Measurements from ENCODE around the gene TBC1D8. TPM values are rescaled to one million over a fixed set of nuclear protein-coding genes. Genes with fewer than 3 reads are reported as not detected.

The TBC1D8 gene
- total and polyA plus RNA-seq, 2 of the 13 experiments (the other 11 are each of a cell fraction or from before 2014, with no cell fraction given) = 45.1 to 95.4 TPM

DNA sequence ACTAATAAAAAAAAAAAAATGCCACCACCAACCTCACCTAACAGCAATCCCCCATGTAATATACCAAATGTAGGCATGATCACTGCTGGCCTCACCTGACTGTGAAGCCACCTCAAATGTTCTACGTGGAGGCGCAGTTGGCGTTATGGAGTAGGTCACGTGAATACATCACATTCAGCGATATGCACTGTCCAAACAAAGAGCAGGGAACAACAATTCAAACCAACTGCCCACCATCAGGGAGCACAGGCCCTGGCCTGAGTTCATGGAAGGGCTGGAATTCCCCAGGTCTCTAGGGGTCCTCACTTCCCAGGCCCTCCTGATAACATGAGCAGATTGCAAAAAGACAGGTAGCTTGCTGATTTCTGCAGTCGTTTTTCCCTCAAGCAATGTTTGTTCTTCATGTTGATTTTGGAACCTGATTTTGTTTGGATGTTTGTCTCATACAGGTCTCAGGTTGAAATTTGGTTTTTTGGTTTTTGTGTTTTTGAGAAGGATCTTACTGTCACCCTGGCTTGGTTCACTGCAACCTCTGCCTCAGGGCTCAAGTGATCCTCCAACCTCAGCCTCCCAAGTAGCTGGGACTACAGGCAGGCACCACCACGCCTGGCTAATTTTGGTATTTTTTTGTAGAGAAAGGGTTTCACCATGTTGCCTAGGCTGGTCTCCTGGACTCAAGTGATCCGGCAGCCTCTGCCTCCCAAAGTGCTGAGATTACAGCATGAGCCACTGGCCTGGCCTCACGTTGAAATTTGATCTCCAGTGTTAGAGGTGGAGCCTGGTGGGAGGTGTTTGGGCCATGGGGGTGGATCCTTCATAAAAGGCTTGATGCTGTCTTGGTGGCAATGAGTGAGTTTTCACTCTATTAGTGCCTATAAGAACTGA, 15.5 kb downstream of the TBC1D8 start (continued):
- TF ChIP-seq ZNF317 (CRISPR knock-in tag; IDR thresholded peaks at IDR 0.05) (no peak), RBAK (CRISPR knock-in tag; IDR thresholded peaks at IDR 0.05) (no peak), SIX4 (CRISPR knock-in tag; IDR thresholded peaks at IDR 0.05) (peak; percentile 92), SETDB1 (CRISPR knock-in tag; IDR thresholded peaks at IDR 0.05; ENCODE audit: borderline replicate concordance) (no peak), ARNT (IDR thresholded peaks at IDR 0.05) (no peak), ZNF331 (CRISPR knock-in tag; IDR thresholded peaks at IDR 0.05) (no peak; the same call in 1 of the 2 replicates), MTA1 (CRISPR knock-in tag; IDR thresholded peaks at IDR 0.05; ENCODE audit: borderline replicate concordance) (no peak), PRPF4 (IDR thresholded peaks at IDR 0.05; ENCODE audit: low read depth, low read length, poor library complexity, severe bottlenecking) (no peak), TCF12 (IDR thresholded peaks at IDR 0.05) (no peak), TCF12 (CRISPR knock-in tag; IDR thresholded peaks at IDR 0.05) (no peak), ZNF337 (CRISPR knock-in tag; IDR thresholded peaks at IDR 0.05; ENCODE audit: borderline replicate concordance, low read depth) (no peak), CENPT (CRISPR knock-in tag; IDR thresholded peaks at IDR 0.05; ENCODE audit: low read depth) (no peak)
- TF ChIP-seq, protein P1, sequence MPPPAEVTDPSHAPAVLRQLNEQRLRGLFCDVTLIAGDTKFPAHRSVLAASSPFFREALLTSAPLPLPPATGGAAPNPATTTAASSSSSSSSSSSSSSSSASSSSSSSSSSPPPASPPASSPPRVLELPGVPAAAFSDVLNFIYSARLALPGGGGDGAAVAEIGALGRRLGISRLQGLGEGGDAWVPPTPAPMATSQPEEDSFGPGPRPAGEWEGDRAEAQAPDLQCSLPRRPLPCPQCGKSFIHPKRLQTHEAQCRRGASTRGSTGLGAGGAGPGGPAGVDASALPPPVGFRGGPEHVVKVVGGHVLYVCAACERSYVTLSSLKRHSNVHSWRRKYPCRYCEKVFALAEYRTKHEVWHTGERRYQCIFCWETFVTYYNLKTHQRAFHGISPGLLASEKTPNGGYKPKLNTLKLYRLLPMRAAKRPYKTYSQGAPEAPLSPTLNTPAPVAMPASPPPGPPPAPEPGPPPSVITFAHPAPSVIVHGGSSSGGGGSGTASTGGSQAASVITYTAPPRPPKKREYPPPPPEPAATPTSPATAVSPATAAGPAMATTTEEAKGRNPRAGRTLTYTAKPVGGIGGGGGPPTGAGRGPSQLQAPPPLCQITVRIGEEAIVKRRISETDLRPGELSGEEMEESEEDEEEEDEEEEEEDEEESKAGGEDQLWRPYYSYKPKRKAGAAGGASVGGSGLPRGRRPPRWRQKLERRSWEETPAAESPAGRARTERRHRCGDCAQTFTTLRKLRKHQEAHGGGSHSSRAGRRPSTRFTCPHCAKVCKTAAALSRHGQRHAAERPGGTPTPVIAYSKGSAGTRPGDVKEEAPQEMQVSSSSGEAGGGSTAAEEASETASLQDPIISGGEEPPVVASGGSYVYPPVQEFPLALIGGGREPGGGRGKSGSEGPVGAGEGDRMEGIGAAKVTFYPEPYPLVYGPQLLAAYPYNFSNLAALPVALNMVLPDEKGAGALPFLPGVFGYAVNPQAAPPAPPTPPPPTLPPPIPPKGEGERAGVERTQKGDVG (CRISPR knock-in tag; IDR thresholded peaks at IDR 0.05; ENCODE audit: borderline replicate concordance) = 0 out of 2 replicates have a peak, but pooled peaks have one; percentile 19
- TF ChIP-seq, protein P2, sequence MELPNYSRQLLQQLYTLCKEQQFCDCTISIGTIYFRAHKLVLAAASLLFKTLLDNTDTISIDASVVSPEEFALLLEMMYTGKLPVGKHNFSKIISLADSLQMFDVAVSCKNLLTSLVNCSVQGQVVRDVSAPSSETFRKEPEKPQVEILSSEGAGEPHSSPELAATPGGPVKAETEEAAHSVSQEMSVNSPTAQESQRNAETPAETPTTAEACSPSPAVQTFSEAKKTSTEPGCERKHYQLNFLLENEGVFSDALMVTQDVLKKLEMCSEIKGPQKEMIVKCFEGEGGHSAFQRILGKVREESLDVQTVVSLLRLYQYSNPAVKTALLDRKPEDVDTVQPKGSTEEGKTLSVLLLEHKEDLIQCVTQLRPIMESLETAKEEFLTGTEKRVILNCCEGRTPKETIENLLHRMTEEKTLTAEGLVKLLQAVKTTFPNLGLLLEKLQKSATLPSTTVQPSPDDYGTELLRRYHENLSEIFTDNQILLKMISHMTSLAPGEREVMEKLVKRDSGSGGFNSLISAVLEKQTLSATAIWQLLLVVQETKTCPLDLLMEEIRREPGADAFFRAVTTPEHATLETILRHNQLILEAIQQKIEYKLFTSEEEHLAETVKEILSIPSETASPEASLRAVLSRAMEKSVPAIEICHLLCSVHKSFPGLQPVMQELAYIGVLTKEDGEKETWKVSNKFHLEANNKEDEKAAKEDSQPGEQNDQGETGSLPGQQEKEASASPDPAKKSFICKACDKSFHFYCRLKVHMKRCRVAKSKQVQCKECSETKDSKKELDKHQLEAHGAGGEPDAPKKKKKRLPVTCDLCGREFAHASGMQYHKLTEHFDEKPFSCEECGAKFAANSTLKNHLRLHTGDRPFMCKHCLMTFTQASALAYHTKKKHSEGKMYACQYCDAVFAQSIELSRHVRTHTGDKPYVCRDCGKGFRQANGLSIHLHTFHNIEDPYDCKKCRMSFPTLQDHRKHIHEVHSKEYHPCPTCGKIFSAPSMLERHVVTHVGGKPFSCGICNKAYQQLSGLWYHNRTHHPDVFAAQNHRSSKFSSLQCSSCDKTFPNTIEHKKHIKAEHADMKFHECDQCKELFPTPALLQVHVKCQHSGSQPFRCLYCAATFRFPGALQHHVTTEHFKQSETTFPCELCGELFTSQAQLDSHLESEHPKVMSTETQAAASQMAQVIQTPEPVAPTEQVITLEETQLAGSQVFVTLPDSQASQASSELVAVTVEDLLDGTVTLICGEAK (IDR thresholded peaks at IDR 0.05) = no peak
- TF ChIP-seq, protein P2 (CRISPR knock-in tag; IDR thresholded peaks at IDR 0.05) = no peak
- TF ChIP-seq, protein P3, sequence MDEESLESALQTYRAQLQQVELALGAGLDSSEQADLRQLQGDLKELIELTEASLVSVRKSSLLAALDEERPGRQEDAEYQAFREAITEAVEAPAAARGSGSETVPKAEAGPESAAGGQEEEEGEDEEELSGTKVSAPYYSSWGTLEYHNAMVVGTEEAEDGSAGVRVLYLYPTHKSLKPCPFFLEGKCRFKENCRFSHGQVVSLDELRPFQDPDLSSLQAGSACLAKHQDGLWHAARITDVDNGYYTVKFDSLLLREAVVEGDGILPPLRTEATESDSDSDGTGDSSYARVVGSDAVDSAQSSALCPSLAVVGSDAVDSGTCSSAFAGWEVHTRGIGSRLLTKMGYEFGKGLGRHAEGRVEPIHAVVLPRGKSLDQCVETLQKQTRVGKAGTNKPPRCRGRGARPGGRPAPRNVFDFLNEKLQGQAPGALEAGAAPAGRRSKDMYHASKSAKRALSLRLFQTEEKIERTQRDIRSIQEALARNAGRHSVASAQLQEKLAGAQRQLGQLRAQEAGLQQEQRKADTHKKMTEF (CRISPR knock-in tag; IDR thresholded peaks at IDR 0.05) = 0 out of 2 replicates have a peak, but pooled peaks have one; percentile 25

Measured in HepG2 (cell line).